ENCODE data around the gene GPR55. TPM values are rescaled to one million over a fixed set of nuclear protein-coding genes. Genes with fewer than 3 reads are reported as not detected.

GPR55 gene
- total RNA-seq, 1 experiment from 2014 or later = not detected

- Histone ChIP-seq H3K27ac (ENCODE audit: low read depth, low read length) (peak within 1 kb of the TSS; percentile 66), H3K27me3 (ENCODE audit: insufficient read depth, low read length) (no peaks in the 10 kb centered on the region), H3K9me2 (ENCODE audit: insufficient read depth) (no peaks in the 10 kb centered on the region), H3K4me3 (replicated peaks in 1 of 2; ENCODE audit: low read depth in 1 of 2, low read length in 2 of 2) (peak within 1 kb of the TSS; percentile 80 to 92), H2AFZ (ENCODE audit: low read depth, low read length, poor library complexity, severe bottlenecking) (peak within 1 kb of the TSS; percentile 88), H3K4me2 (ENCODE audit: low read length) (peak within 1 kb of the TSS; percentile 98), H3K9ac (ENCODE audit: low read length) (peak within 1 kb of the TSS; percentile 80), H3K79me2 (ENCODE audit: insufficient read depth, low read length) (peaks cover 6% of the 10 kb centered on the region; the same call in 1 of the 2 replicates), H3K36me3 (ENCODE audit: control insufficient read depth in 1 of 2, insufficient read depth in 2 of 2, low read length in 2 of 2) (no peaks in the 10 kb centered on the region; a peak in 1 of 4 replicates), H4K20me1 (ENCODE audit: insufficient read depth) (no peaks in the 10 kb centered on the region), H3K4me1 (ENCODE audit: control insufficient read depth in 1 of 2, insufficient read depth in 2 of 2, low read length in 2 of 2) (peaks cover 24 to 34% of the 10 kb centered on the region in 2 experiments), H3K9me3 (ENCODE audit: control insufficient read depth in 1 of 2, insufficient read depth in 1 of 2, low read depth in 1 of 2, low read length in 2 of 2) (no peaks in the 10 kb centered on the region)
- intact Hi-C loops (cut with micrococcal nuclease) = loop anchor here (1.0 kb wide), 1 partner anchor 14 kb away; no protein-coding TSS in a partner anchor
- TF ChIP-seq ZBTB33 (IDR thresholded peaks at IDR 0.05; ENCODE audit: extremely low read depth, insufficient replicate concordance, low read length) = no peak
- no peak for TF ChIP-seq SP1 (IDR thresholded peaks at IDR 0.05; ENCODE audit: low read depth)
- TF ChIP-seq CTCF (IDR thresholded peaks at IDR 0.05 in 2 of 3, conservative IDR thresholded peaks at IDR 0.05 in 1 of 3; ENCODE audit: borderline replicate concordance in 1 of 3, insufficient read depth in 1 of 3, low read depth in 2 of 3, low read length in 2 of 3) = peak in 2 of 3 experiments; percentile 47 to 49; a peak in 4 of 6 replicates
- no peak for TF ChIP-seq SRF (IDR thresholded peaks at IDR 0.05; ENCODE audit: low read depth)
- TF ChIP-seq TCF7L2 (IDR thresholded peaks at IDR 0.05; ENCODE audit: borderline replicate concordance, extremely low read depth, insufficient read depth, insufficient read length) = peak; percentile 33
- TF ChIP-seq SIN3A (IDR thresholded peaks at IDR 0.05; ENCODE audit: low read depth) = 0 out of 2 replicates have a peak, but pooled peaks have one; percentile 63
- peak; percentile 11 for TF ChIP-seq YY1 (IDR thresholded peaks at IDR 0.05; ENCODE audit: extremely low read depth, insufficient replicate concordance, low read depth, low read length)
- TF ChIP-seq FOSL1 (IDR thresholded peaks at IDR 0.05; ENCODE audit: low read depth) = no peak
- peak; percentile 90 for TF ChIP-seq POLR2AphosphoS5 (IDR thresholded peaks at IDR 0.05; ENCODE audit: low read depth, low read length)
- TF ChIP-seq POLR2A (IDR thresholded peaks at IDR 0.05; ENCODE audit: borderline replicate concordance, extremely low read depth, insufficient read depth, insufficient read length) = peak; percentile 57
- no peak for TF ChIP-seq ZFX (IDR thresholded peaks at IDR 0.05)
- no peak for TF ChIP-seq EGR1 (IDR thresholded peaks at IDR 0.05; ENCODE audit: low read depth)
- no peak for TF ChIP-seq EZH2 (IDR thresholded peaks at IDR 0.05)
- ATAC-seq (peak; percentile 85), DNase-seq (ENCODE audit: low read depth, low spot score) (peak; percentile 27)
- ChIA-PET POLR2A (interaction anchor here (0.7 kb wide), 1 partner anchor 11 kb away, joined by 3 read pairs; no protein-coding TSS in a partner anchor), RAD21 (ENCODE audit: low non-redundant PET in 1 of 2, low total read pairs in 2 of 2, uncharacterized antibody in 2 of 2, unreplicated experiment in 2 of 2) (no interaction called here), CTCF (interaction anchor here (0.6 to 1.4 kb wide), 6 partner anchors 9 to 40 kb away, joined by 3 to 7 read pairs (median 4); no protein-coding TSS in a partner anchor)
- TSS peak; percentile 47 for BruUV-seq (replicated peaks)
Observed at GRCh38 chr2:230864605-230865306, 60.3 kb downstream of the GPR55 start, which contains the start of gene ITM2C. TSS of gene ITM2C (plus strand) at chr2:230864942. CDS start at chr2:230865026, 84 bp downstream.

All from HCT116 (cell line).